Amniotic stem cell (primary cell): Measurements from ENCODE around the gene MYPOP.
A peak's percentile ranks its signal among the peaks of the same experiment; 100 is the strongest.
"Not testable (repeated sequence)": the region's sequence is repeated elsewhere in the genome, so short reads cannot be mapped to it uniquely, and the experiment has no call there.

Experiments
- DNase-seq: peaks from one replicate; lab custom pipeline; 2025; lab: John Stamatoyannopoulos, UW

The MYPOP gene

GRCh38 chr19:45883881-45884681, 18.3 kb downstream of the MYPOP start:
- DNase-seq: no peak

GRCh38 chr19:45883586-45883880, 18.9 kb downstream of the MYPOP start:
- no peak for DNase-seq

- DNase-seq: peak; percentile 38
These were observed 19.5 kb downstream of the MYPOP start for GRCh38 chr19:45882652-45883585.

- DNase-seq: no peak
These were observed 20.4 kb downstream of the MYPOP start for GRCh38 chr19:45881909-45882528.

GRCh38 chr19:45881082-45881908, 21.1 kb downstream of the MYPOP start:
- no peak for DNase-seq

- no peak for DNase-seq
These were observed 22.4 kb downstream of the MYPOP start for GRCh38 chr19:45879971-45880370.

- DNase-seq: no peak
These were observed 23.4 kb downstream of the MYPOP start for GRCh38 chr19:45879055-45879454.

- DNase-seq: no peak
These were observed 24.2 kb downstream of the MYPOP start for GRCh38 chr19:45878043-45878794.

- DNase-seq: no peak
These were observed 25.8 kb downstream of the MYPOP start for GRCh38 chr19:45876411-45877197.

- no peak for DNase-seq
These were observed 26.3 kb downstream of the MYPOP start for GRCh38 chr19:45876161-45876410.

GRCh38 chr19:45874620-45874966, 27.8 kb downstream of the MYPOP start:
- DNase-seq: no peak

- DNase-seq: no peak
These were observed 29.1 kb downstream of the MYPOP start for GRCh38 chr19:45873219-45873772.

- no peak for DNase-seq
These were observed 30.1 kb downstream of the MYPOP start for GRCh38 chr19:45872095-45872919.

GRCh38 chr19:45870798-45871197, 31.6 kb downstream of the MYPOP start:
- no peak for DNase-seq

- not testable (repeated sequence) for DNase-seq
These were observed 35.2 kb downstream of the MYPOP start for GRCh38 chr19:45867241-45867640.

- no peak for DNase-seq
These were observed 35.8 kb downstream of the MYPOP start for GRCh38 chr19:45866400-45867176.

- DNase-seq: no peak
These were observed 37.0 kb downstream of the MYPOP start for GRCh38 chr19:45865269-45865948.

- no peak for DNase-seq
These were observed 37.8 kb downstream of the MYPOP start for GRCh38 chr19:45864629-45865082.
